PC-9 (cell line): ENCODE data around the gene ADAM19. TPM values are rescaled to one million over a fixed set of nuclear protein-coding genes. Genes with fewer than 3 reads are reported as not detected.

Source experiments
- BruUV-seq: library from RNA; stranded (reverse); fragments of 400-500 nt; replicated peaks from 2 replicates; lab custom pipeline; 2021; lab: Mats Ljungman, UMichigan
- CTCF ChIA-PET: fragments of 300-600 bp; sonication (Branson Sonifier 250); formaldehyde crosslinking; loops from one replicate; lab custom pipeline; 2022; ENCODE audit warnings: antibody characterized with exemption; lab: Charles Lee
- POLR2A ChIA-PET: fragments of 300-600 bp; sonication (Branson Sonifier 250); formaldehyde crosslinking; loops from one replicate; lab custom pipeline; 2022; ENCODE audit warnings: antibody characterized with exemption; ENCODE audit not compliant: unreplicated experiment; lab: Charles Lee
- DNase-seq, 2 experiments: peaks; one replicate each; pipeline versions ENCODE4 v3.0.0 to v3.0.0-alpha.2; 2015 to 2022; ENCODE audit warnings: mixed read lengths in 1 of 2
- H2AFZ ChIP-seq: fragments of 200-600 bp; sonication (generic); 2 replicates; pipeline ENCODE4 v1.8.1; 2017; ENCODE audit warnings: antibody characterized with exemption
- H3F3A ChIP-seq: fragments of 200-600 bp; sonication (generic); 2 replicates; pipeline ENCODE4 v1.8.1; 2017; ENCODE audit warnings: antibody characterized with exemption, mild to moderate bottlenecking, low read depth; ENCODE audit not compliant: insufficient read depth
- H3K27ac ChIP-seq: fragments of 200-600 bp; sonication (generic); 2 replicates; pipeline ENCODE4 v1.6.1; 2016; ENCODE audit warnings: mixed run types
- H3K27me3 ChIP-seq: fragments of 200-600 bp; sonication (generic); 2 replicates; pipeline ENCODE4 v1.6.1; 2016; ENCODE audit warnings: low read depth, mixed run types; ENCODE audit not compliant: insufficient read depth
- H3K36me3 ChIP-seq: fragments of 200-600 bp; sonication (generic); 2 replicates; pipeline ENCODE4 v1.6.1; 2016; ENCODE audit warnings: low read depth, mixed run types
- H3K4me1 ChIP-seq: fragments of 200-600 bp; sonication (generic); replicated peaks from 2 replicates; pipeline ENCODE4 v1.6.1; 2016; ENCODE audit warnings: mixed run types; ENCODE audit not compliant: insufficient read depth
- H3K4me2 ChIP-seq: fragments of 200-600 bp; sonication (generic); 2 replicates; pipeline ENCODE4 v1.6.1; 2017; ENCODE audit warnings: mixed run types
- H3K4me3 ChIP-seq: fragments of 200-600 bp; sonication (generic); 2 replicates; pipeline ENCODE4 v1.6.1; 2016; ENCODE audit warnings: mixed run types
- H3K79me2 ChIP-seq: fragments of 200-600 bp; sonication (generic); 2 replicates; pipeline ENCODE4 v1.6.1; 2017; ENCODE audit warnings: low read depth, mixed run types
- H3K9me2 ChIP-seq: fragments of 200-600 bp; sonication (generic); 2 replicates; pipeline ENCODE4 v1.8.1; 2017; ENCODE audit warnings: mild to moderate bottlenecking; ENCODE audit not compliant: insufficient read depth
- H3K9me3 ChIP-seq: fragments of 200-600 bp; sonication (generic); 2 replicates; pipeline ENCODE4 v1.8.1; 2016; ENCODE audit warnings: low read depth; ENCODE audit not compliant: insufficient read depth
- H4K20me1 ChIP-seq: fragments of 200-600 bp; sonication (generic); 2 replicates; pipeline ENCODE4 v1.8.1; 2017; ENCODE audit not compliant: insufficient read depth
- CTCF ChIP-seq: fragments of 200-600 bp; sonication (generic); conservative IDR thresholded peaks from 2 replicates; pipeline ENCODE4 v1.6.1; 2017; ENCODE audit warnings: mixed run types, antibody characterized with exemption, mild to moderate bottlenecking, moderate library complexity
- EZH2 ChIP-seq: fragments of 200-600 bp; sonication (generic); IDR thresholded peaks from 2 replicates; pipeline ENCODE4 v1.8.0; 2017; ENCODE audit warnings: antibody characterized with exemption, low read depth
- intact Hi-C: fragments of 100-400 bp; cut with micrococcal nuclease; formaldehyde crosslinking; loops from one replicate; pipeline ENCODE4 v1.10.0; 2022; ENCODE audit not compliant: unreplicated experiment
- total RNA-seq: library from RNA; stranded (reverse); gene quantifications from 2 replicates; pipeline ENCODE4 v1.2.3, GENCODE V29; 2021

The ADAM19 gene
- total RNA-seq, 1 experiment from 2014 or later = 7.6 TPM

GRCh38 chr5:157599565-157599964 is 24.0 kb upstream of the ADAM19 start:
- 0 out of 2 replicates have a peak, but pooled peaks cover 4% of the 10 kb centered on the region for H3K9me3 ChIP-seq
- no peak overlapping the region for H2AFZ ChIP-seq

GRCh38 chr5:157598350-157598936 is 22.9 kb upstream of the ADAM19 start:
- intact Hi-C loops = no loop called here
- Histone ChIP-seq H3K4me2 (no peak overlapping the region), H3K36me3 (no peaks in the 10 kb centered on the region), H3K79me2 (no peaks in the 10 kb centered on the region), H3F3A (peaks cover 10% of the 10 kb centered on the region), H3K27ac (0 out of 2 replicates have a peak overlapping the region, but pooled peaks have one; percentile 0), H3K9me3 (0 out of 2 replicates have a peak, but pooled peaks cover 4% of the 10 kb centered on the region), H2AFZ (no peak overlapping the region), H3K4me1 (peaks cover 17% of the 10 kb centered on the region), H3K9me2 (no peaks in the 10 kb centered on the region; the same call in 1 of the 2 replicates), H3K27me3 (no peaks in the 10 kb centered on the region), H4K20me1 (no peaks in the 10 kb centered on the region), H3K4me3 (no peak overlapping the region)
- CTCF ChIA-PET = no interaction called here
- BruUV-seq = no TSS peak
- TF ChIP-seq CTCF = no peak
- no peak for TF ChIP-seq EZH2
- POLR2A ChIA-PET = no interaction called here
- DNase-seq = no peak

More at GRCh38 chr5:157599565-157599964, 24.0 kb upstream of the ADAM19 start:
- H3K9me2 ChIP-seq = no peaks in the 10 kb centered on the region; the same call in 1 of the 2 replicates
- no peaks in the 10 kb centered on the region for H4K20me1 ChIP-seq
- no peaks in the 10 kb centered on the region for H3K36me3 ChIP-seq
- no peak overlapping the region for H3K4me2 ChIP-seq
- H3K27ac ChIP-seq = no peak overlapping the region
- H3K79me2 ChIP-seq = no peaks in the 10 kb centered on the region
- CTCF ChIA-PET = no interaction called here
- DNase-seq = no peak
- POLR2A ChIA-PET = no interaction called here
- peaks cover 21% of the 10 kb centered on the region for H3F3A ChIP-seq
- no TSS peak for BruUV-seq
- intact Hi-C loops = no loop called here
- H3K4me3 ChIP-seq = no peak overlapping the region
- no peak for TF ChIP-seq EZH2
- no peak for TF ChIP-seq CTCF
- H3K4me1 ChIP-seq = peaks cover 28% of the 10 kb centered on the region
- no peaks in the 10 kb centered on the region for H3K27me3 ChIP-seq

- no peaks in the 10 kb centered on the region for H3F3A ChIP-seq
- no peaks in the 10 kb centered on the region for H4K20me1 ChIP-seq
- DNase-seq = no peak
- H3K4me1 ChIP-seq = peaks cover 6% of the 10 kb centered on the region; the same call in 1 of the 2 replicates
- POLR2A ChIA-PET = no interaction called here
- H3K27me3 ChIP-seq = no peaks in the 10 kb centered on the region
- H3K9me3 ChIP-seq = 0 out of 2 replicates have a peak, but pooled peaks cover 4% of the 10 kb centered on the region
- TF ChIP-seq CTCF (no peak), EZH2 (no peak)
- BruUV-seq = no TSS peak
- H3K4me3 ChIP-seq = no peak overlapping the region
- no peaks in the 10 kb centered on the region for H3K79me2 ChIP-seq
- intact Hi-C loops = no loop called here
- H3K9me2 ChIP-seq = no peaks in the 10 kb centered on the region; the same call in 1 of the 2 replicates
- H3K4me2 ChIP-seq = no peak overlapping the region
- no peak overlapping the region for H3K27ac ChIP-seq
- CTCF ChIA-PET = interaction anchor here (0.6 kb wide), 1 partner anchor 306 kb away, joined by 7 read pairs; no protein-coding TSS in a partner anchor
- no peaks in the 10 kb centered on the region for H3K36me3 ChIP-seq
- H2AFZ ChIP-seq = no peak overlapping the region
Observed at GRCh38 chr5:157597277-157597676, 21.7 kb upstream of the ADAM19 start.
